Measurements from ENCODE around the gene COL6A2. TPM values are rescaled to one million over a fixed set of nuclear protein-coding genes. Genes with fewer than 3 reads are reported as not detected.
A peak's percentile ranks its signal among the peaks of the same experiment; 100 is the strongest.

Gene COL6A2
- total RNA-seq, 1 donor from 2014 or later = 32.0 TPM

DNA sequence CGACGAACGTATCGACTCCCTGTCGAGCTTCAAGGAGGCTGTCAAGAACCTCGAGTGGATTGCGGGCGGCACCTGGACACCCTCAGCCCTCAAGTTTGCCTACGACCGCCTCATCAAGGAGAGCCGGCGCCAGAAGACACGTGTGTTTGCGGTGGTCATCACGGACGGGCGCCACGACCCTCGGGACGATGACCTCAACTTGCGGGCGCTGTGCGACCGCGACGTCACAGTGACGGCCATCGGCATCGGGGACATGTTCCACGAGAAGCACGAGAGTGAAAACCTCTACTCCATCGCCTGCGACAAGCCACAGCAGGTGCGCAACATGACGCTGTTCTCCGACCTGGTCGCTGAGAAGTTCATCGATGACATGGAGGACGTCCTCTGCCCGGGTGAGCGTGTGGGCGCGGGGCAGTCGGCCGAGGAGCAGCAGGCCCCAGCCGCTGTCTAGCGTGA lies 28.0 kb downstream of the COL6A2 start:
- H3K36me3 Mint-ChIP-seq (ENCODE audit: insufficient read depth) = no peaks in the 10 kb centered on the region
- H3K4me3 Mint-ChIP-seq (ENCODE audit: low read depth) = no peak overlapping the region
- peak; percentile 8 for DNase-seq (ENCODE audit: low spot score, unreplicated experiment)
- no peaks in the 10 kb centered on the region for H3K27me3 Mint-ChIP-seq
- no peak overlapping the region for H3K27ac Mint-ChIP-seq
- no peaks in the 10 kb centered on the region for H3K9me3 Mint-ChIP-seq (ENCODE audit: low read depth)
- H3K4me1 Mint-ChIP-seq (ENCODE audit: low read depth) = no peaks in the 10 kb centered on the region
- TF ChIP-seq, protein P1, sequence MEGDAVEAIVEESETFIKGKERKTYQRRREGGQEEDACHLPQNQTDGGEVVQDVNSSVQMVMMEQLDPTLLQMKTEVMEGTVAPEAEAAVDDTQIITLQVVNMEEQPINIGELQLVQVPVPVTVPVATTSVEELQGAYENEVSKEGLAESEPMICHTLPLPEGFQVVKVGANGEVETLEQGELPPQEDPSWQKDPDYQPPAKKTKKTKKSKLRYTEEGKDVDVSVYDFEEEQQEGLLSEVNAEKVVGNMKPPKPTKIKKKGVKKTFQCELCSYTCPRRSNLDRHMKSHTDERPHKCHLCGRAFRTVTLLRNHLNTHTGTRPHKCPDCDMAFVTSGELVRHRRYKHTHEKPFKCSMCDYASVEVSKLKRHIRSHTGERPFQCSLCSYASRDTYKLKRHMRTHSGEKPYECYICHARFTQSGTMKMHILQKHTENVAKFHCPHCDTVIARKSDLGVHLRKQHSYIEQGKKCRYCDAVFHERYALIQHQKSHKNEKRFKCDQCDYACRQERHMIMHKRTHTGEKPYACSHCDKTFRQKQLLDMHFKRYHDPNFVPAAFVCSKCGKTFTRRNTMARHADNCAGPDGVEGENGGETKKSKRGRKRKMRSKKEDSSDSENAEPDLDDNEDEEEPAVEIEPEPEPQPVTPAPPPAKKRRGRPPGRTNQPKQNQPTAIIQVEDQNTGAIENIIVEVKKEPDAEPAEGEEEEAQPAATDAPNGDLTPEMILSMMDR (IDR thresholded peaks at IDR 0.05; ENCODE audit: unreplicated experiment) = no peak

DNA sequence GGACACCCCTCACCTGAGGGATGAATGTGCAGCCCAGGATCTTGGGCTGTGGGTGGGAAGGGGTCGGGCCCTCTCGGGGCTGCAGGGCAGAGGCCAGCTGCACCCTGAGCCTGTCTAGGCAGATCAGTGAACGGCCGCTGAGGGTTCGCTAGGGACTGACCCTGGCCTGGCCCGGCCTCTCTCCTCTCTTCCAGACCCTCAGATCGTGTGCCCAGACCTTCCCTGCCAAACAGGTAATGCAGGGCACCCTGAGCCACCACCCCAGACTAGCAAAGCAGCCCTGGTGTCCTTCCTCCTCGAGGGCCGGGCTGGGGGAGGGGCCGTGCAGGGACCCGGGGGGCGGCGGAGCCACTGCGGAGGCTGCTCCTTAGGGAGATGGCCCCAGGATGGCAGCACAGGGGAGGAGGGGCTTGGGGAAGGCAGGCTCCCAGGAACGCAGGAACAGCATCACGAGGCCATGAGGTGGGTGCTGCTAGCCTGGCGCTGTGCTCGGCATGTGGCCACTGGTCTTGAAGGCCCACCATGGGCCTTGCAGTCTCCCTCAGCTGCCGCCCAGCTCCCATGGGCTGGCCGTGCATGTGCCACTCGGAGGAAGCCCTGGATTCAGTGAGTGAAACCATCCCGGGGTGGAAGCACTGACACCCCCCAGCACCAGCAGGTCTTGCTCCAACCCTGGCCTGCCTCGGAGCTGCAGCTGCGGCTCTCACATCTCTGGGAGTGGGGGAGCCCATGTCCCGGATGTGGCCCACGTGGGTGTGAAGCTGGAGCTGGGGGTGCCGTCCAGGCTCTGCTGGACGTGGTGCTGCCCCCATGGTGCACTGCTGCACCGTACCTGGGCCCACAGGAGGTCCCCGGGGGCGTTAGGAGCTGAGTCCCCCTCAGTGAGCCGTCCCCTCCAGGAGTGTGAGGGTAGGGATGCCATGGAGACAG lies 28.7 kb downstream of the COL6A2 start:
- TF ChIP-seq, protein P1 (IDR thresholded peaks at IDR 0.05; ENCODE audit: unreplicated experiment) = no peak
- no peaks in the 10 kb centered on the region for H3K9me3 Mint-ChIP-seq (ENCODE audit: low read depth)
- H3K27ac Mint-ChIP-seq = no peak overlapping the region
- H3K4me3 Mint-ChIP-seq (ENCODE audit: low read depth) = no peak overlapping the region
- no peaks in the 10 kb centered on the region for H3K4me1 Mint-ChIP-seq (ENCODE audit: low read depth)
- no peak for DNase-seq (ENCODE audit: low spot score, unreplicated experiment)
- H3K27me3 Mint-ChIP-seq = no peaks in the 10 kb centered on the region
- no peaks in the 10 kb centered on the region for H3K36me3 Mint-ChIP-seq (ENCODE audit: insufficient read depth)

DNA sequence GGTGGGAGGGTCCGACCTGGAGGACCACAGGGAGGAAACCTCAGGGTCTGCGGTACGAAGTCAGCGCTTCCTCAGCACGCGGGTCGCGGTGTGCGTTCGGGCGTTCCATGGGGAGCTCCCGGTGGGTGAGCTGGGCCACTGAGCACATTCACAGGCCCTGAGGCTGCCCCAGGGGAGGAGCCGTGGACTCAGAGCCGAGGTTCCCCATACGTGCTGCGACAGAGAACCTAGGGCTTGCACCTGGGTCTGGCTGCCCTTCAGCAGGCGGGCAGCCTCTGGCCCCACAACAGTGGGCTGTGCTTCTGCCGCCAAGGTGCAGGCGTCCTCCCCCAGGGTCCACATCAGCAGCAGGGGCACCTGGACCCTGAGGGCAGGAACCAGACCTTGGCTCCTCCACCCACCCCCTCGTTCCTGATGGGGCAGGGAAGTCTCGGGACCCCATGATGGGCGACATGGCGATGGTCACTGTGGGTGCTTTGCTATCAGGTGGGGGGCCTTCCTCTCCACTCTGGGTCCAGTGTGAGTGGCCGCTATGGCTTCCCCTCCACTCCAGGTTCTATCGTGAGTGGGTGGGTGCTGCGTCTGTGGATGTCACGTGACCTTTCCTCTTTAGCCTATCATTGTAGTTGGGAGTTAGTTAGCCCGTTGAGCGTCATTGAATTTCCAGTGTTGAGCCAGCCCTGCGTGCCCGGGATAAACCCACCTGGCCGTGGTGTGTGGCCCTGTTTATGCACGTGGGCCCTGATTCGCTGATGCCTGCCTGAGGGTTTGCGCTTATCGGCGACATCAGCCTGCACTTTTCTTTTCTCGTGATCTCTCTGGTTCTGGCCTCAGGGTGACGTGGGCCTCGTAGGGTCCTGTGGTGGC lies 29.6 kb downstream of the COL6A2 start:
- Mint-ChIP-seq H3K36me3 (ENCODE audit: insufficient read depth) (no peaks in the 10 kb centered on the region), H3K9me3 (ENCODE audit: low read depth) (no peaks in the 10 kb centered on the region), H3K4me1 (ENCODE audit: low read depth) (no peaks in the 10 kb centered on the region), H3K4me3 (ENCODE audit: low read depth) (no peak overlapping the region), H3K27ac (no peak overlapping the region), H3K27me3 (no peaks in the 10 kb centered on the region)
- TF ChIP-seq, protein P1 (IDR thresholded peaks at IDR 0.05; ENCODE audit: unreplicated experiment) = no peak
- DNase-seq (ENCODE audit: low spot score, unreplicated experiment) = no peak

DNA sequence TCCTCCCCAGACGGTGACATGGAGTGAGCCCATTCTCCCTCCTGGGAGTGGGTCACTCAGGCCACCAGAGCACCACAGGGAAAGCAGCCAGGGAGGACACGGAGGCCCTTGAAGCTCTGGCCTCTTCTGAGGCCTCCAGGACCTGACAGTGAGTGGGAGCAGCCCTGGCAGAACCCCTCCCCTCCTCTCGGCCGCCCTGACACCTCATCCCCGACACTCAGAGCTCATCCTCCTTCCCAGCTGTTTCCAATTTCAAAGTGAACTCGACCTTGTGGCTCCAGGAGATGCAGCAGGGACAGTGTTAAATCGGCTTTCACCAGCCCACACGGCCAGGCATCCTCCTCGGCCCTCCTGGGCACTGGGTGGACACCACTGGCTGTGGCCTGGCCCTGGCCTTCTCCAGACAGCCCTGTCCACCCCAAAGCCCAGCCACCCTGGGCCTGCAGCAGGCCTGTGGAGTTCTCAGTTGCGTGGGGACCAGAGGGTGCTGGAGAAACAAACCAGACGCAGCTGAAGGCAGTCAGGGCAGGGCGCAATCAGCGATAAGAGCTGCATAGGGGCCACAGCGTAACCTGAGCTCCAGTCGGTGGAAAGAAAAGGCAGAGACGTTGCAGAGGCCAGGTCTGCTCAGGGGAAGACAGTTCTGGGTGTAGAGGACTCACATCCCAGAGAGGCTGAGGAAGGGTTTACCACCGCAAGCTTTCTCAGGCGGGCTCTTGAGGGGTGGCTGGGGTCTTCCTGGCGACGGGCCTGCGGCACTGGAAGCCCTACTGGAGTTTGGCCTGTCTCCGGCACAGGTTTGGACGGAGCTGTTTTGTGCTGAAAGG lies 30.4 kb downstream of the COL6A2 start:
- Mint-ChIP-seq H3K27me3 (no peaks in the 10 kb centered on the region), H3K36me3 (ENCODE audit: insufficient read depth) (no peaks in the 10 kb centered on the region), H3K4me1 (ENCODE audit: low read depth) (no peaks in the 10 kb centered on the region), H3K4me3 (ENCODE audit: low read depth) (no peak overlapping the region), H3K9me3 (ENCODE audit: low read depth) (no peaks in the 10 kb centered on the region), H3K27ac (no peak overlapping the region)
- TF ChIP-seq, protein P1 (IDR thresholded peaks at IDR 0.05; ENCODE audit: unreplicated experiment) = no peak
- DNase-seq (ENCODE audit: low spot score, unreplicated experiment) = no peak

All from progenitor cell of endocrine pancreas (in vitro differentiated cells).